ENCODE measurements around the gene ILK.
A peak's percentile ranks its signal among the peaks of the same experiment; 100 is the strongest.

The ILK gene

DNA sequence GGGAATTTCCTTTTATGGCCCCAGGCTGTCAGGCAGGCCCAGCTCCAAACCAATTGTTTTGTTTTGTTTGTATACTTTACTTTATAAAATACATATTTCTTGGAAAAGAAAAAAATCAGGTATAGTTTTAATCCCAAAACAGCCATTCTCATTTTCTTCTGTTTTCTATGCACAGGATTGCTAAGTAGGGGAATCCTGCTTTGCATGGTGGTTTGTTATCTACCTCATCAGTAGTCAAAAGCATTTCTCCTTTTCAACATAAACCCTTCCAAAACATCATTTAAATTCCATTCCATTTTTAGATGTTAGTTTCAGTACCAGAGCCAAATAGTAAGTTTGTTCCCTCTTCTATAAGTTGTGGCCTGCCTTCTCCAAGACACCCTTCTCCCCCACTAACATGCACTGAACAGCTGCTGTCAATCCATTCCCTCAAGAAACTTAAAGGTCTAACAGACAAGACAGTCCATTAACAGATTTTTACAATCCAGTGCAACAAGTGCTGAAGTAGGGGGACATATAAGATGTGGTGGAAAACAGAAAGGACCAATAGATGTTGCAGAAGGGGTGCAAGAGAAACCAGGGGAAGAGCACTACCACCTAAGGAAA is 3.7 kb downstream of the ILK start:
- DNase-seq: no peak

DNA sequence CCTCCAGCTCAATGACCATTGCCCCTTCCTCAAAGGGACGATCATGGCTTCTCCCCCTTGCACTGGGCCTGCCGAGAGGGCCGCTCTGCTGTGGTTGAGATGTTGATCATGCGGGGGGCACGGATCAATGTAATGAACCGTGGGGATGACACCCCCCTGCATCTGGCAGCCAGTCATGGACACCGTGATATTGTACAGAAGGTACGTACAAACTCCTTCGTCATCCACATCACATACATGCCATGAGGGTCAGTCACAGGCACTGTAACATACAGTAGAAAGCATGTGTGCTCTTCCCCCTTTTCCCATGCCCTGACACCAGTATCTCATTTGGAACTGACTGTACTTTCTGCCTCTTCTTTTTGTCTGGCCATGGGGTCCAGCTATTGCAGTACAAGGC is 4.4 kb downstream of the ILK start:
- DNase-seq: no peak

DNA sequence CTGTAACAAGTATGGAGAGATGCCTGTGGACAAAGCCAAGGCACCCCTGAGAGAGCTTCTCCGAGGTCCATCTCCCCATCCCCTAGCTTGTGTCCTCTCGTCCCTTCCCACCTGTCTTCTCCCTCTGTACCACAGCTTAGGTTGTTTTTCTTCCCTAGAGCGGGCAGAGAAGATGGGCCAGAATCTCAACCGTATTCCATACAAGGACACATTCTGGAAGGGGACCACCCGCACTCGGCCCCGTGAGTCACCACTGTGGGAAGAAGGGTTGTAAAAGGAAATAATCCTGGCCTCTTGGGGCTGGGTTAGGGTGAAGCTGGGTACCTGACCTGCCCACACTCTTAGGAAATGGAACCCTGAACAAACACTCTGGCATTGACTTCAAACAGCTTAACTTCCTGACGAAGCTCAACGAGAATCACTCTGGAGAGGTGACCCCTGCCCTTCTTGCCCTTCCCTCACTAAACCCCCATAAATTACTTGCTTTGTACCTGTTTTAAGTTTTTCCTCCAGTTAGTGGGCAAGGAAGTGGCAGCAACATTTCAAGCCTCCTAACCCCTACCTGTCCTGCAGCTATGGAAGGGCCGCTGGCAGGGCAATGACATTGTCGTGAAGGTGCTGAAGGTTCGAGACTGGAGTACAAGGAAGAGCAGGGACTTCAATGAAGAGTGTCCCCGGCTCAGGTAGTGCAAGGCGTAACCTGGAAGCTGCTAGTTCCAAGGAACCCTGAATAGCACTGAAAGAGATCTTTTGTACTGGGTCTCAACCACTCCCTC is 5.3 kb downstream of the ILK start:
- DNase-seq: no peak

DNA sequence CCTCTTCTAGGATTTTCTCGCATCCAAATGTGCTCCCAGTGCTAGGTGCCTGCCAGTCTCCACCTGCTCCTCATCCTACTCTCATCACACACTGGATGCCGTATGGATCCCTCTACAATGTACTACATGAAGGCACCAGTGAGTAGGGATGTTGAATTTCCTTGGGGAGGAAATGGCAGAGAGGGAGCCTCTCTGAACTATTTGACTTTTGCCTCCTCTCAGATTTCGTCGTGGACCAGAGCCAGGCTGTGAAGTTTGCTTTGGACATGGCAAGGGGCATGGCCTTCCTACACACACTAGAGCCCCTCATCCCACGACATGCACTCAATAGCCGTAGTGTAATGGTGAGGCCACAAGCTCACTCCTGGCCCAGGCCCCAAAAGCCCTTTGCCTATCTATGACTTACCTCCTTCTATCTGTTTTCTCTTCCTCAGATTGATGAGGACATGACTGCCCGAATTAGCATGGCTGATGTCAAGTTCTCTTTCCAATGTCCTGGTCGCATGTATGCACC is 6.0 kb downstream of the ILK start:
- DNase-seq: no peak

DNA sequence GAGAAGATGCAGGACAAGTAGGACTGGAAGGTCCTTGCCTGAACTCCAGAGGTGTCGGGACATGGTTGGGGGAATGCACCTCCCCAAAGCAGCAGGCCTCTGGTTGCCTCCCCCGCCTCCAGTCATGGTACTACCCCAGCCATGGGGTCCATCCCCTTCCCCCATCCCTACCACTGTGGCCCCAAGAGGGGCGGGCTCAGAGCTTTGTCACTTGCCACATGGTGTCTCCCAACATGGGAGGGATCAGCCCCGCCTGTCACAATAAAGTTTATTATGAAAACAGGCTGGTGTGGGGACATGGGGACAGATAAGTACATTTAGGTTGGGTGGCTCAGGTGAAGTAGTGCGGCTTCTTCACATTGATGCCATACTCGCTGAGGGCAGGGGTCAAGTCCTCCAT is 7.0 kb downstream of the ILK start:
- no peak for DNase-seq

DNA sequence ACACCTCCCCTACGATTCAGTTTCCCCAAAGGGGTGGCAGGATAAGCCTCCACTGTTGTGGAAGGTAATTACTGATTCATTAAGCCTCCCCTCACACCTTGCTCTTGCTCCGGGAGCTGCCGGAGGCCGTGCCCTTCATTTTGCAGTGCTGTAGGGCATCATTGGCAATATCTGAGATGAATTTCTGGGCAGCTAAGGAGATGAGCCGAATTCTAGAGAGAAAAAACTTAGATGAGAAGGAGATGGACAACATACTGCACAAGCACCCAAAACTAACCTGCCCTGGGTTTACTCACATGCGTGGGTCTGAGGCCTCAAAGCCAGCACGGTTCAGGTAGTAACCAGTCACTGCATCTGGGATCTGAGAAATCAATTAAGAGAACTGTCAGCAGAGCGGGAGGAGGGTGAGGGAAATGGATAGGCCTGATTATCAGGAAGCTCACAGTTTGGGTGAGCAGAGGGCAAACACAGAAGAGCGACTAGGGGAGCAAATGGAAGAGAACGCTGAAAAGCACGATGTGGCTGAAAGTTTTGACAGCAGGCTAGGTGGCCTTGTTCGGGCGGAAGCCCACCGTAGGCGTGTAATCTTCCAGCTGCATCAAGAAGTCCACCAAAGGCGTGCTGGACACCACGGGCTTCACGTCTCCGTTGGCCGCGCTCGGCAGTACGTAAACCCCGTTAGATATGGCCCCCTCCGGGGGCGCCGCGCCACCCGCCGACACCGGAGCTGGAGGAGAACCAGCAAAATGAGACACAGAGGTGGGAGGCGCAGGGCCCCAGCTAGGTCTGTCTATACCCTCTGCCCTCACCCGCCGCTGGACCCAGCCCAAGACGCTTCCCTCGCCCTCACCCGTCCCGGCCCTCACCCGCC is 7.8 kb downstream of the ILK start:
- DNase-seq: no peak

DNA sequence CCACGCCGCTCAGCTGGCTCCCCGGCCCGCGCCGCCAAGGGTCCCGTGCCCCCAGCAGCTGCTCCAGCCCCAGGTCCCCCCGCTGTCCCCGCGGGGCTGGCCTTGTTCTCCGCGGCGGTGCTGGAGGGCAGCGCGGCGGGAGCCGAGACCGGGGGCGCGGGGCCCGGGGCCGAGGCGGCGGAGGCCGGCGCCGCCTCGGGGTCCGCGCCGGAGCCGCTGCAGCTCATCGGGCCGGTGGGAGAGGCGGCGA is 8.3 kb downstream of the ILK start:
- DNase-seq: no peak

DNA sequence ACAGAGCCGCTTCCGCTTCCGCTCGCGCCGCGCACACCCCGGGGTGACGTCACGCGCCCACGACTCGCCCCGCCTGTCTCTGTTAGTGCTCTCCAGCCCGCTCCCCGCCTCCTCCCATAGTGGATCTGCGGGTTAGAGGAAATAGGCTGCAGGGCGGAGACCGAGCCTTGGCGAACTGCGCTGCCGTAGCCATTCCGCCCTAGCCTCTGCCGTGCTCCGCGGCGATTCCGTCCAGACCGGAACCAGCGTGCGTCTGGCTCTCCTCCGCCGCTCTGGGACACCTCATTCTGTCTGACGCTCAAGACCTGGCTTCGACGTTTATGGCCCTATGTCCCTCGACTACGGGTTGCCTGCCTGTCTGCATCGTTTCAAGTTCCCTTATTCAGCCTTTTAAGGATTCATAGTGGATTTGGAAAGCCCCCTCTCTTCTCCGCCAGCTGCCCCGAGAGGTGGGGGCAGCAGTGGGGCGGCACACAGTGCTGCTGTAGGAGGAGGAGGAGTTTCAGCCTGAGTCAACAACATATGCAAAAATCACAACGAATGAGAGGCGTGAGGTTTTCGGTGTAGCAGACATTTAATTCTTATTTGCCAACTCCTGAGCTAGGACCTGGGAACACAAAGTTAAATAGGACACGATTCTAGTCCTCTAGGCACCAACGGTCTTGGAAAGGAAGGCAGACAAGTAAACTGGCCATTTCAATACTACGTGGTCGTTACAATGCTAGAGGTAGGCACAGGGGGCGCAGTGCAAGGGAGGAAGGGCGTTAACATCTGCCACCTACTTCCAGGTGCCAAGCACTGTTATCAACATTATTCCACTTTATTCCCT is 8.9 kb downstream of the ILK start, which contains the start of gene TAF10:
Gene TAF10 (minus strand): TSS at position 4 of the 829 bp plus-strand sequence. CDS start 27 bp downstream, outside the sequence.
- DNase-seq: peak; percentile 97

DNA sequence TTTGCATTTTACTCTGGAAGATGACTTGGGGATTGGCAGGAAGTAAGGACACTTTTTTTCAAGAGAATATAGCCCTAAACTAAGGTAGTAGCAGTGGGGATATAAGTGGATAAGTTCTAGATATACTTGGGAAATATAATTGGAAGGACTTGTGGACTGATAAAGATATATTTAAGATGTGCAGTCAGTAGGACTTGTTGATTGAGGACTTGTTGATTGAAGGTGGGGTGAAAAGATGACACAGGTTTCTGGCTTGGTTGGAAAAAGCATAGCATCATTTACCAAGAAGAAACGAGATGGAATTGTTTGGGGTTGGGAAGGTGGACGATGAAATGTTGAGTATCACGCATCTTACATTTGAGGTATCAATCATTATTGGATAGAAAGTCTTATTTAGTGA is 9.9 kb downstream of the ILK start:
- DNase-seq: no peak

DNA sequence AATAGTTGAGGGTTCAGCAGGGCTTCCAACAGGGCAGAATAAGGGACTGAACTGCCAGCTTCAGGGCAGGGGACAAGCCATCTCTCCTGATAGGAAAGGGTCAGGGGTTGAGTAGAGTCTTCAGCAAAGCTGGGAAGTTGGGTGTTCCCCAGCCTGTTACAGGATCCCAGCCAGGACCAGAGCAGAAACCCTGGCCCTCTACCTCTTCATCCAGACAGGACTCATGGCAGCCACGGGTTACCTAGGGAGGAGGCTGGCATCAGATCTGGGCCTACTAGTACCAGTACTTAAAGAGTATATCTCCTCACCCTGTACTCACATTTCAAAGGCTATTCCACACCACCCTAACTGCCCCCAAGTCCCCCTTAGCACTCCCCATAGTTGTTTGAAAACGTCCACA is 10.9 kb downstream of the ILK start:
- no peak for DNase-seq

DNA sequence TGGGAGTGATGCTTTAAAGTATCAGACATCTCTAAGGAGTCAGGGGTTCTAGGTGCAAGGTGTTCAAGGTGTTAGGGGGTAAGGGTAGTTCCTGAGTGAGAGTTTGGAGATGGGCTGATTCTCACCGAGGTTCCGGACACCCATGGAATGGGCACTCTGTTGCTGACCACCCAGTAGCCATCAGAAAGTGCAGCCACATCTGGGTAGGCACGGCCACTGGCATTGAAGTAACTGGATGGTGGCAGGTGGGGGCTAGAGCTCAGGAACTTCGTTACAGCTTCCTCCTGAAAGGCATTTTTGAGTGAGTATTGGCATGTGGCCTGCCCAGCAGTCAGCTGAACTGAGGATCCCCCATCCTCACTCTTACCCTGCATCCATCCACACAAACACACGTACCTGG is 11.5 kb downstream of the ILK start:
- DNase-seq: no peak

DNA sequence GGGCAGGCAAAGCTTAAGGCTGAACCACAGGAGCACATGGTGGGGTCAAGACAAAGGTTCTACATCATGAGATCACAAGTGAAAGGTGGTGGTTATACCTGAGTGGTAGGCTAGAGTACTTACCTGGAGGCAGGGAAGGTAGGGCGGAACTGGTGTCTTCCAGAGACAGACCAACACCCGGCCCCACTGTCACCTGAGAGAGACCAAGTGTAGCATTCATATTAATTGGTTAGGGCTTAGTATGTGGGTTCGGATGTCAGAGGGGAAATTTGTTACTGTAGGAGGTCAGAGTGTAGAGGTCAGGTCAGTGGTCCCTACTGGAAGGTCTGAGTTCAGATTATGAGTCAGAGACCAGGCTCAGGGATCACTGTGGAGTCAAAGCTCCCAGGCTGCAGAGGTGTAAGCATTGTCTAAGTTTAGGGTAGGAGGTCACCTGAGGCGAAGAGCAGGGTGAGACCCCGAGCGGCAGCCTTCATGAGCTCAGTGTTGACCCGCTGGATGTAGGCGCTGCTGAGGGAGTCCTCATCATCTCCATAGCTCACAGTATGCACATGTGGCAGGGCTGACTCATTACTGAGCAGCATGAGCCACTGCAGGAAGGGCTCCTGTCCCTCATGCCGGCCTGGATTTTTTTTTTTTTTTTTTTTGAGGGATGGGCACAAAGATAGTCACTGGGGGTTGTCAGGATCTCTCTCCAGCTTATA is 12.5 kb downstream of the ILK start:
- DNase-seq: no peak

DNA sequence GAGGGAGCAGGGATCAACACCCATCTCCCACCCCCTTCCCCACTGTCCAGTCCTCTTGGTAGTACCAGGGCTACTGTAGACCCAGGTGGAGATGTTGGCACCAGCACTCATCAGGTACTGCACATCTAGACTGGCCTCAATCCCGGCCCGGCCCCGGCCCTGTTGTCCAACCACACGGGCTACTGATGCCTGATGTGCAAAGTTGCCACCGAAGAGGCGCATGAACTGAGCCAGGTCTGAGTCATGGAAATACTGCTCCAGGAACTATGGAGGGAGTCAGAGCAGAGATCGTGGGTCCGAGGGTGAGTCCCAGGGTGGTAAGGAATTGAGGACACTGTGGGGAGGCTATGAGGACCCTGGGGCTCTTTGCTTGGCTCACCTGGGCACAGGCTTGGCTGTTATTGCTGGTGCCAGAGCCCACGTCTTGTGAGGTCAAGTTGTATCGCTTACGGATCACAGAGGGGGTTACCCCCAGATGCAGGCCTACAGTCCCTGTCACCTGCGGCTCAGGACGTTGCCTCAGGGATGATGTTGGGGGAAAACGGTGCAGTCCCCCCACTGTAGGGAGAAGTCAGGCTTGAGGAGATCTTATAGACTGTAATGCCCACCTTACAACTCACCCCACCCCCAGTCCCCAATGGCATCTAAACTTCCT is 13.1 kb downstream of the ILK start:
- no peak for DNase-seq

DNA sequence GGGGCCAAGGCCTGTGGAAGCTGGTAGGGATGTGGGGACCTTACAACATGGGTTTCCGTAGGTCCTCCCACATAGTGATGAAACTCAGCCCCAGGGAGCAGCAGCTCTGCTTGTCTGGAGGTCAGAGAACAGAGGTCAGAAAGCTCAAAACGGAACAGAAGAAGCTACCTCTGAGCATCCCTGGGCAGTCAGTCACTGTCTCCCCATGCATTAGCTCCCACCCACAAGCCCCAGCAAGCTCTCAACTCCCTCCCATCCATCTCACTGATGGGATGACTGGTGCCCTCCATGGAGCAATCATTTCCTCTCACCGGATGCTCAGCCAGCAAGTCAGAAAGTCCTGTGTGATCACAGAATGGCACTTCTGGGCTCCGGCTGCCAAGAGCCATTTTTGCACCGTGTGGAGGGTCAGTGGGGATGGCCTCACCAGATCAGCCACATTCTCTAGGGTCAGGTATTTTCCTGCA is 13.8 kb downstream of the ILK start:
- no peak for DNase-seq

DNA sequence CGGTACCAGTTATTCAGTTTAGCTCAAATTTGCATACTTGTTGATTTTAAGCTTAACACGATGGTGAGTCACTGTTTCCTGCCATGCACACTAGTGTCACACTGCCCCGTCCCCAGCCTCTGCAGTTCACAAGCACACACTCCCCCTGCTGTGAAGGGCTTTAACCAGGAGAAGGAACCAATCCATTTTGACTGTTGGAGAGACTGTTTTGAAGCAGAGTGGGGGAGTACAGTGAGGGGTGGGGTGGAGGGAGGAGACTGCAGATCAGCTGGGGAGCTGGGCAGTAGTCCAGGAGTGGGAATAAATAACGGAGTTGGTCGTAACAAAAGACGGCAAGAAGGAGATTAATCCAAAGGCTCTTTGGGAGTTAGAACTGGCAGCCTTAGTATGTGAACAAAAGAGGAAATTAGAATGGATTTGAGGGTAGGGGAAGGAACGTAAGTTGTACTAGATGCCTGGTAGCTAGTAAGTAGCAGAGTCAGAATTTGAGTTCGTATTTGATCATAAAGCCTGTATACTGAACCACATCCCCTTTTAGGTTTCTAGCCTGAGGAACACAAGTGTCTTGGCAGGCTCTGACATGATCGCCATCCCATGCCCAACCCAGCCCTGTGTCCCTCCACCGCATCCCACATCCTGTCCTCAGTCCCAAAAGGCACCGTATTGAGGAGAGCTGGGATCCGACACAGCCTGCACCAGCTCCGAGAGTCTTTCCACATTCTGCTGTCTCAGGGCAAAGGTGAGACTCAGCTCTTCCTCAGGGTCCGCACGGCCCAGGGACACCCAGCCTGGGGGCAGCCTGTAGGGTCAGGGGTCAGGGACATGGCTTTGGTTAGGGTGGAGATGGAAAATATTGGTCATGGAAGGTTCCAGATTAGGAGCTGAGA is 14.8 kb downstream of the ILK start:
- DNase-seq: peak; percentile 79

DNA sequence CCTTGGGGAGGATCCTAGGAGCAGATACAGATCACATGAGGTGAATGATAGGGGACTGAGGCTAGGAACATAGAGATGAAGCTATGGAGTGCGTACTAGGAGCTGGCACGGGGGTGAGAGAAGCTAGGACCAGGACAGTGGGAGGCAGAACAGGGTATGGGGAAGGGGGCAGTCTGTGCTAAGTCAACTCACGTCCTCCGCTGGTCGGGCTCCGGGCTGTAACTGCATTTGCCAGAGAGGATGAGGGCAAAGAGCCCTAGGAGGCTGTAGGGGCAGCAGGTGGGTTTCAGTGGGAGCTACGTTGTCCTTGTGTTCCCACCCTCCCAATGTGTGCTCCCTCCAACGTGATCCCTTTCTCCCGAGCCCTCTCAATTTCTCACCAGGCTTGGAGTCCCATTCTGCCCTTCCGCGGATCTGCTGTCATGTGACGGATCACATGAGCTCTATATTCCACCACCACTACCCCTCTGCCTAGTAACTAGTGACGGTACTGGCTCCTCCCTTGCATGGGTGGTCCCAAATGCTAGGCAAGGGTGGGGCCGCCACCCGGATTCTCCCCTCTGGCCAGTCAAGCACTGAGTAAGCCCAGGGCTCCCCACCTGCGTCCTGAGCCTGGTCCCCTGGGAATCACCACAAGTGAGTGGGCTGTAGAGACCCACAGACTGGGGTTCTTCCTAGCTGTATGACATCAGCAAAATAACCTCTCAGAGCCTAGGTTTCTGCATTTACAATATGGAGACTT is 15.6 kb downstream of the ILK start, which contains the start of gene TPP1:
Gene TPP1 (minus strand): TSS at position 419 of the 742 bp plus-strand sequence. CDS start 22 bp downstream, at position 397.
- DNase-seq: peak; percentile 94

DNA sequence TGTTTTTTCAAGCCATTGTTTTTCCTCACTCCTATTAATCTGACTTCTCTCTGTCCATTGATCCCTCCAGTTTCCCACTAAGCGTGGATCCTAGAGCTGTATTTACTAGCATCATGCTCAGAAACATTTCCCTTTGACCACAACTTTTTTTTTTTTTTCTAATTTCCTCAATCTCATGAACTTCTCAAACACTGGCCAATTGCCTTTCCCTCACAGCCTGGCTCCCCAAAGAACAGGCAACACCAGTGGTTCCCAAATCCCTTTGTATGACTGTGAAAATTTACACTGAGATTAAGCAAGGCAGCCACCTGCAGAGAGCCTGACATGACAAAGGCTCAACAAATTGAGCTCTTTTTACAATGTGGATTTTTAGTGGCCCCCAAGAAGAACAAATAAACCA is 17.1 kb downstream of the ILK start:
- DNase-seq: no peak

DNA sequence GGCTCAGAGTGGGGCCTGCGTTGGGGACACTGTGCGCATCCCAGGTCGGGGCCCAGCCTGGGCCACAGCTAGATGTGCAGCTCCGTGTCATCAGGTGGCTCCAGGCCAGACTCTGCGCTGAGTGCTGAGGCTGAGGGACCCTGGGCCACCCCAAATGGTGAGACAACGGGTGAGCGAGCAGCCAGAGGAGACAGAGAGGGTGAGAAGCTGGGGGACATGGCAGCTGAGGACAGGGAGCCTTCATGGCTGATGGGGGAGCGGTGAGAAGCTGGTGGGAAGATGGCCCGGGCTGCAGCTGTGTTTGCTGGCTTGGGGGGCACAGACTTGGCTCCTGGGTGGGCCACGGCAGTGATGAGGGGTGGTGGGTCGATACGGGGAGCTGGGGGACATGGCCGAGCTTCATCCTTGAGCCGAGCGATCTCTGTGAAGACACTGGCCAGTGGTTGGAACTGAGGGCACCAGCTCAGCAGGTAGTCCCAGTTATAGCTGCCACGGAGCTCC is 18.2 kb downstream of the ILK start:
- DNase-seq: no peak
